Uterus (tissue), 2 donors: ENCODE results near the gene EEFSEC.

Experiments
- POLR2A ChIP-seq, 2 donors: fragments of 450-650 bp; IDR thresholded peaks; one replicate each; pipeline ENCODE4 v1.6.1; 2016; ENCODE audit warnings: antibody characterized with exemption in 2 of 2, mild to moderate bottlenecking in 1 of 2, moderate library complexity in 1 of 2
- TF ChIP-seq, protein P1 (sequence below), 4 experiments: fragments of 200-600 bp in 2 of 4; fragments of 450-650 bp in 2 of 4; sonication (generic) in 2 of 4; IDR thresholded peaks; one replicate each; pipeline ENCODE4 v1.5.1; 2016 to 2019; ENCODE audit warnings: antibody characterized with exemption in 4 of 4, mild to moderate bottlenecking in 2 of 4, moderate library complexity in 1 of 4

DNA sequence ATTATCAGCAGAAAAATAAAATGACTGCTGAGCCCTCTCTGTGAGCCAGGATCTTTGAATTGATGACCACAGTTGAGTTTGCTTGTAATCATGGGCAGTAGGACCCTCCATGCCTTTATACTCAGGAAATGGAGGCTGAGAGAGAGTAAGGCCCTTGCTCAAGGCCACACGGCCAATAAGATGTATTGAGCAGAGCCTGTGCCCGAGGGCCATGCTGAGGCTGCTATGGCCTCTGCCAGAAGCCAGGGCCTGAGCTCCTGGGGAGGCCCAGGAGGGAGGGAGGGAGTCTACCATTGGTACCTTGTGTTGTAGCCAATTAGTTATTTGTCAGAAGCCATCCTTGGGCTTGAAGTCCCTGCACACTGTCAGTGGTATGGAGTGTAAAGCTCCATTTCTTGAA, 162.0 kb downstream of the EEFSEC start:
- no peak for TF ChIP-seq POLR2A (IDR thresholded peaks at IDR 0.05)
- TF ChIP-seq, protein P1, sequence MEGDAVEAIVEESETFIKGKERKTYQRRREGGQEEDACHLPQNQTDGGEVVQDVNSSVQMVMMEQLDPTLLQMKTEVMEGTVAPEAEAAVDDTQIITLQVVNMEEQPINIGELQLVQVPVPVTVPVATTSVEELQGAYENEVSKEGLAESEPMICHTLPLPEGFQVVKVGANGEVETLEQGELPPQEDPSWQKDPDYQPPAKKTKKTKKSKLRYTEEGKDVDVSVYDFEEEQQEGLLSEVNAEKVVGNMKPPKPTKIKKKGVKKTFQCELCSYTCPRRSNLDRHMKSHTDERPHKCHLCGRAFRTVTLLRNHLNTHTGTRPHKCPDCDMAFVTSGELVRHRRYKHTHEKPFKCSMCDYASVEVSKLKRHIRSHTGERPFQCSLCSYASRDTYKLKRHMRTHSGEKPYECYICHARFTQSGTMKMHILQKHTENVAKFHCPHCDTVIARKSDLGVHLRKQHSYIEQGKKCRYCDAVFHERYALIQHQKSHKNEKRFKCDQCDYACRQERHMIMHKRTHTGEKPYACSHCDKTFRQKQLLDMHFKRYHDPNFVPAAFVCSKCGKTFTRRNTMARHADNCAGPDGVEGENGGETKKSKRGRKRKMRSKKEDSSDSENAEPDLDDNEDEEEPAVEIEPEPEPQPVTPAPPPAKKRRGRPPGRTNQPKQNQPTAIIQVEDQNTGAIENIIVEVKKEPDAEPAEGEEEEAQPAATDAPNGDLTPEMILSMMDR (IDR thresholded peaks at IDR 0.05) = no peak
